HS-27A (cell line): Measurements from ENCODE around the gene PDLIM1.
"Not testable (repeated sequence)": the region's sequence is repeated elsewhere in the genome, so short reads cannot be mapped to it uniquely, and the experiment has no call there.

Source experiments
- DNase-seq: peaks from one replicate; pipeline ENCODE4 v3.0.0-alpha.2; 2012; ENCODE audit warnings: low read depth, missing footprints

PDLIM1 gene

GRCh38 chr10:95240811-95241210 lies 50.0 kb downstream of the PDLIM1 start:
- DNase-seq: no peak

DNA sequence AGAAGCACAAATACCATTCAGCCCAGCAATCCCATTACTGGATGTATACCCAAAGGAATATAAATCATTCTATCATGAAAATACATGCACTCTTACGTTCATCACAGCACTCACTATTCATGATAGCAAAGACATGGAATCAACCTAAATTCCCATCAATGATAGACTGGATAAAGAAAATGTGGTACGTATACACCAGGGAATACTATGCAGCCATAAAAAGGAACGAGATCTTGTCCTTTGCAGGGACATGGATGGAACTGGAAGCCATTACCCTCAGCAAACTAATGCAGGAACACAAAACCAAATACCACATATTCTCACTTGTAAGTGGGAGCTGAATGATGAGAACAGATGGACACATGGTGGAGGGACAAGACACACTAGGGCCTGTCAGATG lies 50.7 kb downstream of the PDLIM1 start:
- not testable (repeated sequence) for DNase-seq

- no peak for DNase-seq
Observed at GRCh38 chr10:95237376-95238170, 53.2 kb downstream of the PDLIM1 start.

GRCh38 chr10:95236068-95236903 lies 54.5 kb downstream of the PDLIM1 start:
- DNase-seq: no peak

- DNase-seq: no peak
Observed at GRCh38 chr10:95235676-95236067, 55.1 kb downstream of the PDLIM1 start.

DNA sequence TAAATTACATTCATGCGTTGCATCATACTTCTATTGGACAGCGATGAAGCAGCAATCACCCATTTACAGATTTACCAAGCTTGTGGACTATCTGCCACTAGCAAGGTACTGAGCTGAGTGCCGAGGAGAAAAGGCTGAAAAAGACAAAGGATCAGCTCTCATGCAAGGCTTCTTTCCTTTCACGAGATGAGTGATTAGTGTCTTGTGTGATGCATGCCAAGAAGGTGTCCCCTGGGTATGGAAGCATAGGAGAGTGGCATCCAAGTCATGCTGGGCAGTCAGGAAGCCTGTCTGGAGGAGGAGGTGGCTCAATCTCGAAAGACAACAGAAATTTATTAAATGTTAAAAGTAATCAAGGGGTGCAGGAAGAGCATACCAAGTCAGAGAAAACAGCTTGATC lies 55.9 kb downstream of the PDLIM1 start:
- no peak for DNase-seq

DNA sequence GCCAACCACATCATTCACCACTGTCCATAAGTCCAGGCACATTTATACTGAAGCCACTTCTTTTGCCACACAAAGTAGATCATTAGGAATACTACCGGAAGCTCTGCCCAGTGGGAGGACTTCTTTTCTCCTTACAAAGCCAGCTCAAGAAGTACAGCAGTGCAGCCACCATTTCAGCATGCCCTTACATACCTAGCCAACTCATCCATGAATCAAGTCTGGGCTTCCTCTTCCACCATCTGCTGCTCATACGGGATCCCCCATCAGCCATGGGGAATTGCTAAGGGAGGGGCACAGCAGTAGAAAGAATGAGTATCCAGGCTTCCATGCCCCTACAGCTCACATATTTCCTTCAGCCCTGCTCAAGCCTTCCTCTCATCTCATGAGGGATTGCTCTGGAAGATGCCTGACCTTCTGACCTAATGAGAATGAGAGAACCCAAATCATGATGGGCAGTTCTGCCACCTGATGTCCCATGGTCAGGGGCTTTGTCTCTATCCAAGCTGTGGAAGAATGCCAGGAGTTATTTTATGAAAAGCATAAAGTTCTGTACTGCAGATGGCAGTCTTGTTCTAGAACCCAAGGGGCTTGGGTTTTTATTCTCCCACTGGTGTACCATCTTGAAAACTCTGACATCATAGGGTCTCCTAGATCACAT lies 57.3 kb downstream of the PDLIM1 start:
- DNase-seq: no peak

GRCh38 chr10:95230677-95231586 lies 59.9 kb downstream of the PDLIM1 start:
- not testable (repeated sequence) for DNase-seq

GRCh38 chr10:95229724-95230627 lies 60.8 kb downstream of the PDLIM1 start:
- peak; percentile 83 for DNase-seq

- DNase-seq: not testable (repeated sequence)
Observed at GRCh38 chr10:95228934-95229723, 61.7 kb downstream of the PDLIM1 start.

- DNase-seq: no peak
Observed at GRCh38 chr10:95225136-95225535, 65.7 kb downstream of the PDLIM1 start.

DNA sequence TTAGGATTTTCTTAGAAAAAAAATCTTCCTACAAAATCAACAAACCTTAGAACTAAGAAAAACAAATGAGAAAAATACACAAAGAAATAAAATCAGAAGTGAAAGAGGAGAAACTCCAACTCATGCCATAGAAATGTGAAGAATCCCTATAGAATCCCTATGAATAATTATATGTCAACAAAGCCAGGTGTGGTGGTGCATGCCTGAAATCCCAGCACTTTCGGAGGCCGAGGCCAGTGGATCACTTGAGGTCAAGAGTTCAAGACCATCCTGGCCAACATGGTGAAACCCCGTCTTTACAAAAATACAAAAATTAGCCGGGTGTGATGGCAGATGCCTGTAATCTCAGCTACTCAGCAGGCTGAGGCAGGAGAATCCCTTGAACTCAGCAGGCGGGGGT lies 69.7 kb downstream of the PDLIM1 start:
- DNase-seq: no peak

DNA sequence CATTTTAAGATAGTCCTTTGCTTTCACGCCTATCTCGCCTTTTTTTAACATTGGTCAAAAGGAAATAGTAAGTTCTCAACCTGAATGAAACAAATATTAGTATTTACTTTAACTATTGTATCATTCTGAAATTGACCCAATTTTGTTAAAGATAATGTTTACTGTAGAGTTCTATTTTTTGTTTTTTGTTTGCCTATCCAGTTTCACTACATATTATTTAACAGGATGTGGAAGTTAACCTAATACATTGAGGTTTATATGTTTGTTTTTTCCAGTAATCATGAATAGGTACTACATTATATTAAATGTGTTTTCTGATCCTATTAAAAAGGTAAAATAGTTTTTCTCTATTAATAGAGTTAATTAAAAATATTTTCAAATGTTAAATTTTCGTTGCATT lies 70.3 kb downstream of the PDLIM1 start:
- no peak for DNase-seq

DNA sequence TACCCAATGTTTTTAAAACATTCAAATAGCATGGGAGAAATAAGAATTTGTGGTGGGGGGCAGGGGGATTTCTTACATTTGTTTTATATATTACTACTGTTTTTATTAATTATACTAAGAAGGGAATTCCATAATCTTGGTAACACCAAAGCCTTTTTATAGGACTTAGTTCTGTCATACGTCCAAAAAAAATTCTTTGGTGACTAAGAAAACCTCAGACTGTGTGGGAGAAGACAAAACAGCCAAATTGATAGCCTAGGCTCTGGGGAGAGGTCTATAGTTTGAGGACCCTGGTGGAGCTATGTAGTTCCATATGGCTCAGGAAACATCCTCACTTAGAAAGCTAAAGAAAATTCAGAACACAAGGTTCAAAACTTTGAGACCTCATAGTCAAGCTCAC lies 73.3 kb downstream of the PDLIM1 start:
- no peak for DNase-seq

- no peak for DNase-seq
Observed at GRCh38 chr10:95214793-95215192, 76.0 kb downstream of the PDLIM1 start.

DNA sequence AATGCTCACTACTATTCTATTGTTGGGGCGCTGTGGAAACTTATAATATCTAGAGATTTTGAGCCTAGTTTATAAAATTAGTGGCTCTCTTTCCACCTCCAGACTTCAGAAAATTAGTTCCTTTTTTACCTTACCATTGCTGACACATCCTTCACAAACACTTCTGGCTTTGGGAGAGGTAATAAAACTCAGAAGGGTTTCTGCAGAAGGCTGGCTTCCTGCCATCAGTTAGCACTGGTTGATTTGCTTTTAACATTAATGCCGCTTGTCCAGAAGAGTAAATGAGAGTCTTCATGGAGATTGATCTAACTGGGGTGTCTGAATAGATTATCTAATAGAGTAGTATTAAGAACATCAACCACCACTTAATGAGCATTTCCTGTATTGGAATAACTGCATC lies 76.4 kb downstream of the PDLIM1 start:
- DNase-seq: no peak

GRCh38 chr10:95211606-95212279 lies 79.1 kb downstream of the PDLIM1 start:
- no peak for DNase-seq

DNA sequence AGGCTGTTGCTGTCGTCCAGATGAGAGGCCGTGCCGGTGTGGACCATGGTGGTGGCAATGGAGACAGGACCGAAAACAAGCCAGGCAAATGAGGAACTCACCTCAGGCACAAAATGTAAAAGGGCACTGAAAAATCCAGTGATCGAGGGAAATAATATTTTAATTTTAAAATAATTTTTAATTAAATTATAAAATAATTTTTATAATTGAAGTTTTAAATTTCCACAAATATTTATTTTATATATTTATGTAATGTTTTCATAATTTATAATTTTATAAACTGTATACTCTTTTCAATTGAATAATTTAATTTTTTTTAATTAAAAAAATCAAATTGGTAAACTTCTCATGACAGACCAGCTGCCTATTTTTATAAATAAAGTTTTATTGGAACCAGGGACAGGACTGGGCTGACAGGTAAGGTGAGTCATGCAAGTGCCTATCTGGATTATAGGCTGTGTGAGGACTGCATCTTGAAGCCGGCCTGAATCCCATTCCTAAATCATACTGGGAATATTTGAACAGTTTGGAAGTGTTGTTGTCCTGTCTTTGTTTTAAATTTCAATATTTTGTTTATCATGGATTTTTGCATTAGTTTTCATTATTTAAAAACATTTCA lies 81.2 kb downstream of the PDLIM1 start:
- DNase-seq: no peak
